Measurements from ENCODE around the gene ZNRF3. TPM values are rescaled to one million over a fixed set of nuclear protein-coding genes. Genes with fewer than 3 reads are reported as not detected.

ZNRF3 gene
- total and polyA plus RNA-seq, 12 donors: 1.8 to 7.7 (median 6.2) TPM

- Histone ChIP-seq H3K9me3 (no peaks in the 10 kb centered on the region), H3K4me3 (no peak overlapping the region), H3K4me1 (peaks cover 4 to 62% (median 47%) of the 10 kb centered on the region in 9 donors), H3K27me3 (peaks cover 0 to 31% (median 0%) of the 10 kb centered on the region in 7 donors), H3K27ac (peak overlapping the region in 5 of 10 donors; percentile 23 to 59 (median 41)), H3K36me3 (no peaks in the 10 kb centered on the region)
- intact Hi-C loops (cut with DNase I): loop anchor here in 3 of 10 donors (5.0 to 10.0 kb wide), 2 partner anchors 74 to 77 kb away; no protein-coding TSS in a partner anchor
- ATAC-seq (no peak), DNase-seq (no peak)
- peak in 2 of 9 donors; percentile 8 to 10 for TF ChIP-seq CTCF (IDR thresholded peaks at IDR 0.05)
- WGBS, 2 donors: 71 to 74% methylated on average over 6 of the region's 6 CpGs
Measured at GRCh38 chr22:29078036-29078868, 194.9 kb downstream of the ZNRF3 start.

- Histone ChIP-seq H3K27ac (peak overlapping the region in 6 of 10 donors; percentile 23 to 59 (median 40)), H3K9me3 (no peaks in the 10 kb centered on the region), H3K27me3 (peaks cover 0 to 25% (median 0%) of the 10 kb centered on the region in 7 donors), H3K36me3 (no peaks in the 10 kb centered on the region), H3K4me3 (no peak overlapping the region), H3K4me1 (peaks cover 0 to 62% (median 42%) of the 10 kb centered on the region in 9 donors)
- intact Hi-C loops (cut with DNase I): loop anchor here in 3 of 10 donors (5.0 to 10.0 kb wide), 2 partner anchors 73 to 76 kb away; no protein-coding TSS in a partner anchor
- TF ChIP-seq CTCF (IDR thresholded peaks at IDR 0.05): no peak
- WGBS, 2 donors: 70 to 74% methylated on average over 6 of the region's 6 CpGs
- no peak for DNase-seq
- ATAC-seq: peak in 3 of 8 donors; percentile 3 to 22 (median 18)
Measured at GRCh38 chr22:29078869-29079207, 195.5 kb downstream of the ZNRF3 start.

GRCh38 chr22:29079218-29079901, 196.0 kb downstream of the ZNRF3 start:
- Histone ChIP-seq H3K4me1 (peaks cover 0 to 62% (median 44%) of the 10 kb centered on the region in 9 donors), H3K27me3 (peaks cover 0 to 20% (median 0%) of the 10 kb centered on the region in 7 donors), H3K9me3 (no peaks in the 10 kb centered on the region), H3K36me3 (no peaks in the 10 kb centered on the region), H3K27ac (peak overlapping the region in 6 of 10 donors; percentile 0 to 64 (median 40)), H3K4me3 (no peak overlapping the region)
- WGBS, 2 donors: 69 to 76% methylated on average over 8 of the region's 8 CpGs
- no peak for DNase-seq
- TF ChIP-seq CTCF (IDR thresholded peaks at IDR 0.05): no peak
- intact Hi-C loops (cut with DNase I): loop anchor here in 3 of 10 donors (5.0 to 10.0 kb wide), 2 partner anchors 73 to 75 kb away; no protein-coding TSS in a partner anchor
- ATAC-seq: peak in 2 of 8 donors; percentile 5 to 18
